ENCODE results near the gene KIF19. TPM values are rescaled to one million over a fixed set of nuclear protein-coding genes. Genes with fewer than 3 reads are reported as not detected.

KIF19 gene
- total RNA-seq, 1 experiment from 2014 or later = not detected

DNA sequence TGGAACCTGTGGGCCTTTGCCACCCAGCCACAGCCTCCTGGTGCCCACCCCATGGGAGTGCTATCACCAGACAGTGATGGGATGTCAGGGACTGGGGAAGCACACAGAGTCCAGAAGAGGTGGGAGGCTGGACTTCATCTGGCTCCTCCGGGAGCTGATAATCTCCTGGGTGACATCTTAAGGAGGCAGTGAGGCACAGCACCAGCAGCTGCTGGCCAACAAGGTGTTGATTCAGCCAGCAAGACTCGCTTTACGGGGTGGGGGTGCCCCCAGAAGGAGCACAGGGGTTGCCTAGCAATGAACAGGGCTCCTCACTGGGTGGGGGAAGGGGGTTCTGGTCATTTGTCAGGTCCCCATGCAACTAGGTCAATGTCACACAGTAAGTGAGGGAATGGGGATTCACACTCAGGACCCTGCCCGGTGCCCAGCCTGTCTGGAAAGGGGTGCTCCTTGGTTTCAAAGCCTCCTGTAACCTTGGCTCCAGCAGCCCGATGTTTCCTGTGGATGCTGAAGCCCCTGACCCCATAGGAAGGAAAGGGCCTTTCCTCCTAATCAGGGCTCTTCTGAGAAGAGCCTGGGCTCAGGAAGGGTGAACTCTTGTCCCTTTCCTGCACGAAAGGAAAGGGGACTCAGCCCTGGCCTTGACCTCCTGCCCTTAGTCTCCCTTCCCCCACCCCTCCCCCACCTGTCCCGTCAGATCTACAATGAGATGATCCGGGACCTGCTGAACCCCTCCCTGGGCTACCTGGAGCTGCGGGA is 17.7 kb downstream of the KIF19 start:
- no peak overlapping the region for H3K9ac ChIP-seq (ENCODE audit: low read length)
- H3K27ac ChIP-seq (ENCODE audit: low read length) = no peak overlapping the region
- DNase-seq (no peak), ATAC-seq (no peak)
- H3K9me2 ChIP-seq (replicated peaks; ENCODE audit: low read length) = no peaks in the 10 kb centered on the region
- CTCF ChIA-PET = no interaction called here
- H3K36me3 ChIP-seq (ENCODE audit: low read depth, low read length) = no peaks in the 10 kb centered on the region
- H3K4me2 ChIP-seq (ENCODE audit: low read length) = no peak overlapping the region
- intact Hi-C loops (cut with micrococcal nuclease) = no loop called here
- peaks cover 32% of the 10 kb centered on the region for H3K27me3 ChIP-seq (ENCODE audit: low read length)
- peaks cover 5% of the 10 kb centered on the region; the same call in 1 of the 2 replicates for H3K4me1 ChIP-seq (ENCODE audit: insufficient read depth, low read length)
- H3K9me3 ChIP-seq (ENCODE audit: low read length) = no peaks in the 10 kb centered on the region
- TF ChIP-seq, protein P1, sequence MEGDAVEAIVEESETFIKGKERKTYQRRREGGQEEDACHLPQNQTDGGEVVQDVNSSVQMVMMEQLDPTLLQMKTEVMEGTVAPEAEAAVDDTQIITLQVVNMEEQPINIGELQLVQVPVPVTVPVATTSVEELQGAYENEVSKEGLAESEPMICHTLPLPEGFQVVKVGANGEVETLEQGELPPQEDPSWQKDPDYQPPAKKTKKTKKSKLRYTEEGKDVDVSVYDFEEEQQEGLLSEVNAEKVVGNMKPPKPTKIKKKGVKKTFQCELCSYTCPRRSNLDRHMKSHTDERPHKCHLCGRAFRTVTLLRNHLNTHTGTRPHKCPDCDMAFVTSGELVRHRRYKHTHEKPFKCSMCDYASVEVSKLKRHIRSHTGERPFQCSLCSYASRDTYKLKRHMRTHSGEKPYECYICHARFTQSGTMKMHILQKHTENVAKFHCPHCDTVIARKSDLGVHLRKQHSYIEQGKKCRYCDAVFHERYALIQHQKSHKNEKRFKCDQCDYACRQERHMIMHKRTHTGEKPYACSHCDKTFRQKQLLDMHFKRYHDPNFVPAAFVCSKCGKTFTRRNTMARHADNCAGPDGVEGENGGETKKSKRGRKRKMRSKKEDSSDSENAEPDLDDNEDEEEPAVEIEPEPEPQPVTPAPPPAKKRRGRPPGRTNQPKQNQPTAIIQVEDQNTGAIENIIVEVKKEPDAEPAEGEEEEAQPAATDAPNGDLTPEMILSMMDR (conservative IDR thresholded peaks at IDR 0.05; ENCODE audit: low read depth, low read length) = no peak
- TF ChIP-seq EZH2phosphoT487 (IDR thresholded peaks at IDR 0.05; ENCODE audit: borderline replicate concordance, low read length) (no peak), EZH2 (IDR thresholded peaks at IDR 0.05; ENCODE audit: low read length, unreplicated experiment) (no peak)
- no TSS peak for BruUV-seq (replicated peaks)
- no peaks in the 10 kb centered on the region for H3K79me2 ChIP-seq (ENCODE audit: low read length)
- no peaks in the 10 kb centered on the region for H4K20me1 ChIP-seq (ENCODE audit: low read length)
- no peak overlapping the region for H3K4me3 ChIP-seq (ENCODE audit: low read length)
- no peak overlapping the region for H2AFZ ChIP-seq (ENCODE audit: low read length)
- H3F3A ChIP-seq (ENCODE audit: low read length, unreplicated experiment) = no peaks in the 10 kb centered on the region
- POLR2A ChIA-PET (ENCODE audit: unreplicated experiment) = no interaction called here

DNA sequence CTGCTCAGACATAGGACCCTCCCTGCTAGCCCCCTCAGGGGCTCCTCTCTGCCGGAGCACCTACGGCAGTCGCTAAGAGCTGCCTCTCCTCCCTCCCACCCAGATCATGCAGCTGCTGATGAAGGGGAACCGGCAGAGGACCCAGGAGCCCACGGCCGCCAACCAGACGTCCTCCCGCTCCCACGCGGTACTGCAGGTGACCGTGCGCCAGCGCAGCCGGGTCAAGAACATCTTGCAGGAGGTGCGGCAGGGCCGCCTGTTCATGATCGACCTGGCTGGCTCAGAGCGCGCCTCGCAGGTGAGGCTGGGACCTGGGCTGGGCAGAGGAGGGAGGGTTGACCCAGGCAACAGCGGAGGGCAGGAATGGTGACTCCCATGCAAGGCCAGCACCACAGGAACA is 18.6 kb downstream of the KIF19 start:
- peaks cover 31% of the 10 kb centered on the region for H3K27me3 ChIP-seq (ENCODE audit: low read length)
- H3K4me3 ChIP-seq (ENCODE audit: low read length) = no peak overlapping the region
- TF ChIP-seq, protein P1 (conservative IDR thresholded peaks at IDR 0.05; ENCODE audit: low read depth, low read length) = no peak
- TF ChIP-seq EZH2phosphoT487 (IDR thresholded peaks at IDR 0.05; ENCODE audit: borderline replicate concordance, low read length) = no peak
- TF ChIP-seq EZH2 (IDR thresholded peaks at IDR 0.05; ENCODE audit: low read length, unreplicated experiment) = no peak
- no peaks in the 10 kb centered on the region for H4K20me1 ChIP-seq (ENCODE audit: low read length)
- ATAC-seq = no peak
- no TSS peak for BruUV-seq (replicated peaks)
- no peaks in the 10 kb centered on the region for H3F3A ChIP-seq (ENCODE audit: low read length, unreplicated experiment)
- CTCF ChIA-PET = no interaction called here
- no peak overlapping the region for H3K27ac ChIP-seq (ENCODE audit: low read length)
- no peak overlapping the region for H3K4me2 ChIP-seq (ENCODE audit: low read length)
- no peak overlapping the region for H3K9ac ChIP-seq (ENCODE audit: low read length)
- H3K9me3 ChIP-seq (ENCODE audit: low read length) = no peaks in the 10 kb centered on the region
- no peak overlapping the region for H2AFZ ChIP-seq (ENCODE audit: low read length)
- no peaks in the 10 kb centered on the region for H3K79me2 ChIP-seq (ENCODE audit: low read length)
- no peaks in the 10 kb centered on the region for H3K9me2 ChIP-seq (replicated peaks; ENCODE audit: low read length)
- H3K4me1 ChIP-seq (ENCODE audit: insufficient read depth, low read length) = peaks cover 5% of the 10 kb centered on the region; the same call in 1 of the 2 replicates
- H3K36me3 ChIP-seq (ENCODE audit: low read depth, low read length) = no peaks in the 10 kb centered on the region
- no peak for DNase-seq
- intact Hi-C loops (cut with micrococcal nuclease) = no loop called here
- POLR2A ChIA-PET (ENCODE audit: unreplicated experiment) = no interaction called here
